ENCODE measurements around the gene THRB.

- TF ChIP-seq CTCF (conservative IDR thresholded peaks at IDR 0.05; ENCODE audit: low read length): no peak
- TF ChIP-seq EZH2phosphoT487 (IDR thresholded peaks at IDR 0.05; ENCODE audit: borderline replicate concordance): no peak
Observed at GRCh38 chr3:24320601-24321000, 174.0 kb downstream of the THRB start.

All from Loucy (cell line).